Esophagus squamous epithelium (tissue), 5 donors: ENCODE results near the gene MXI1. TPM values are rescaled to one million over a fixed set of nuclear protein-coding genes. Genes with fewer than 3 reads are reported as not detected.
"Not testable (repeated sequence)": the region's sequence is repeated elsewhere in the genome, so short reads cannot be mapped to it uniquely, and the experiment has no call there.

ENCODE experiments used
- DNase-seq: peaks from one replicate; lab custom pipeline; 2025; lab: John Stamatoyannopoulos, UW
- H3K27ac ChIP-seq, 4 donors: fragments of 200-600 bp; sonication (generic); one replicate each; pipeline ENCODE4 v1.5.1; 2016 to 2019; ENCODE audit warnings: mild to moderate bottlenecking in 1 of 4
- H3K27me3 ChIP-seq, 4 donors: fragments of 200-600 bp; sonication (generic); 1 replicate in 3 of 4; 2 replicates in 1 of 4; pipeline versions ENCODE4 v1.5.1 to v1.6.0; 2017 to 2021; ENCODE audit warnings: antibody characterized with exemption in 1 of 4
- H3K36me3 ChIP-seq, 3 donors: fragments of 200-600 bp; sonication (generic); one replicate each; pipeline ENCODE4 v1.5.1; 2016 to 2019
- H3K4me1 ChIP-seq, 3 donors: fragments of 200-600 bp; sonication (generic); one replicate each; pipeline ENCODE4 v1.5.1; 2017 to 2019
- H3K4me3 ChIP-seq, 4 donors: fragments of 200-600 bp; sonication (generic); 1 replicate in 3 of 4; 2 replicates in 1 of 4; pipeline ENCODE4 v1.5.1; 2016 to 2019; ENCODE audit warnings: mild to moderate bottlenecking in 2 of 4, moderate library complexity in 1 of 4
- H3K9me3 ChIP-seq, 3 donors: fragments of 200-600 bp; sonication (generic); one replicate each; pipeline ENCODE4 v1.5.1; 2016 to 2019
- POLR2A ChIP-seq, 4 donors: fragments of 450-650 bp; IDR thresholded peaks; one replicate each; pipeline ENCODE4 v1.6.1; 2017; ENCODE audit warnings: antibody characterized with exemption in 4 of 4, mild to moderate bottlenecking in 4 of 4, moderate library complexity in 3 of 4
- WGBS, 2 donors: methylation state at CpG; one replicate each; pipeline ENCODE4 v1.1.5; 2018; 5-methylcytosine and 5-hydroxymethylcytosine counted together
- intact Hi-C: fragments of 100-400 bp; cut with DNase I; formaldehyde crosslinking; loops from one replicate; pipeline ENCODE4 v1.15.0; 2022
- total RNA-seq, 4 donors: library from RNA; depleted of rRNA; stranded (reverse); fragments of >200 nt; gene quantifications; one replicate each; pipeline ENCODE4 v1.1.0, GENCODE V29; 2016
- TF ChIP-seq, protein P1 (sequence below), 6 experiments: fragments of 450-650 bp in 4 of 6; fragments of 200-600 bp in 2 of 6; sonication (generic) in 2 of 6; IDR thresholded peaks; one replicate each; pipeline ENCODE4 v1.5.1; 2016 to 2019; ENCODE audit warnings: antibody characterized with exemption in 6 of 6, mild to moderate bottlenecking in 4 of 6, moderate library complexity in 4 of 6
- donor health status: DM: yes; HTN: yes; CAD: no.

Gene MXI1
- total RNA-seq, 4 donors from 2014 or later = 16.0 to 53.2 (median 35.0) TPM

DNA sequence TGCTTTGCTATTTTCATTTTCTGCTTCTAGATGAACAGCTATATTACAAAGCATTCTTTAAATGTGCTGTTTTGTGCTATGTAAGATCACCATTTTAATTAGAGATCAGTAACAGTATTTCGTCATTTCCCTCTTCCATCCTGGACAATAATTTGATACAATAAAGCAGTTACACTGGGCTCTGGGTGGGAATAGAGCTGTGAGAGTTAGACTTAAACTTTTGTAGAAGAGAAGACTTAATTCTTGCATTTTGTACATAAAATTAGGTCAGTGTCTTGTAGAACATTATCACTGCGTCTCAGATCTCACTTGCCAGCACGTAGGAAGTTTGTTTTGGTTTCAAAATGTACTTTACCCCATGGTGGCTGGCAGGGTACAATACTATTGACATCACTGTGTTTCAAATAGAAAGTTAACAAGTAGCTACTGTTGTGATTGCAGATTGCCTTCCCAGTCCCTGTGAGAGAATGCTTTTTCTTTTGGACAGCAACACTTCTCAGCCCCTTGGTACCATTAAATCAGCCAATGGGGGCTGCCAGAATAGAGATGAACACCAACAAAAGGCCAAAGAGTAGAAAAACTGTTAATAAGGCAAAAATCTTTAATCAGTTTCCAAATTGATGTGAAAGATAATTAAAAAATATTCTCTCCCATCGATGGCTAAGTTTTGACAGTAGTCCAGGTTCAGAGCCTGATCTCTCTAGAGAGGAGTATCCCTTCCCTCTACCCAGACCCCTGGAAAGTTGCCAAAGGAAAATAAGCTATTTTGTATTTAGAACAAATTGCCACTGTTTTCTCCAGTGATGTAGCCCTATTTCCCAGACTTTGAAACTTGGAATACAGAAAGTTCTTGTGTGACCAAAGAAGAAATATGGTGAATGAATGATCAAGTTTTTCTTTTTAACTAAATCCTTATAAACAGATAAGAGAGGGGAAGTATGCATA lies 62.2 kb downstream of the MXI1 start:
- no peak for DNase-seq

DNA sequence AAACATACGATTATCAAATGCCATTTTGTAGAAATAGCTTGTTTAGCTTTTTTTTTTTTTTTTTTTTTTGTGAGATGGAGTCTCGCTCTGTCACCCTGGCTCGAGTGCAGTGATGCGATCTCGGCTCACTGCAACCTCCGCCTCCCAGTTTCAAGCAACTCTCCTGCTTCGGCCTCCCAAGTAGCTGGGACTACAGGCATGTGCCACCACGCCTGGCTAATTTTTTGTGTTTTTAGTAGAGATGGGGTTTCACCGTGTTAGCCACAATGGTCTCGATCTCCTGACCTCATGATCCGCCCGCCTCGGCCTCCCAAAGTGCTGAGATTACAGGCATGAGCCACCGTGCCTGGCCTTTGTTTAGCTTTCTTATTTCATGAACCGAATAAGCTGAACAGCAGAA lies 65.6 kb downstream of the MXI1 start:
- H3K4me3 ChIP-seq, H3K36me3 ChIP-seq, H3K9me3 ChIP-seq, H3K27me3 ChIP-seq, DNase-seq: not testable (repeated sequence)
- Histone ChIP-seq H3K27ac (peak overlapping the region in 2 of 4 donors; percentile 2 to 8), H3K4me1 (peaks cover 0 to 46% (median 14%) of the 10 kb centered on the region in 3 donors)
- intact Hi-C loops = loop anchor here (10.0 kb wide), 1 partner anchor 48 kb away; no protein-coding TSS in a partner anchor
- WGBS, 2 donors = 67 to 86% methylated on average over 15 of the region's 15 CpGs

More for the DNA sequence above, 62.2 kb downstream of the MXI1 start:
- Histone ChIP-seq H3K4me3 (peak overlapping the region in 2 of 4 donors; percentile 18 to 49), H3K27me3 (no peaks in the 10 kb centered on the region), H3K36me3 (no peaks in the 10 kb centered on the region), H3K9me3 (no peaks in the 10 kb centered on the region), H3K27ac (peak overlapping the region in 3 of 4 donors; percentile 72 to 77 (median 74)), H3K4me1 (peaks cover 0 to 41% (median 14%) of the 10 kb centered on the region in 3 donors)
- WGBS, 2 donors = 51 to 56% methylated on average over 4 of the region's 4 CpGs
- no peak for TF ChIP-seq POLR2A (IDR thresholded peaks at IDR 0.05)
- TF ChIP-seq, protein P1, sequence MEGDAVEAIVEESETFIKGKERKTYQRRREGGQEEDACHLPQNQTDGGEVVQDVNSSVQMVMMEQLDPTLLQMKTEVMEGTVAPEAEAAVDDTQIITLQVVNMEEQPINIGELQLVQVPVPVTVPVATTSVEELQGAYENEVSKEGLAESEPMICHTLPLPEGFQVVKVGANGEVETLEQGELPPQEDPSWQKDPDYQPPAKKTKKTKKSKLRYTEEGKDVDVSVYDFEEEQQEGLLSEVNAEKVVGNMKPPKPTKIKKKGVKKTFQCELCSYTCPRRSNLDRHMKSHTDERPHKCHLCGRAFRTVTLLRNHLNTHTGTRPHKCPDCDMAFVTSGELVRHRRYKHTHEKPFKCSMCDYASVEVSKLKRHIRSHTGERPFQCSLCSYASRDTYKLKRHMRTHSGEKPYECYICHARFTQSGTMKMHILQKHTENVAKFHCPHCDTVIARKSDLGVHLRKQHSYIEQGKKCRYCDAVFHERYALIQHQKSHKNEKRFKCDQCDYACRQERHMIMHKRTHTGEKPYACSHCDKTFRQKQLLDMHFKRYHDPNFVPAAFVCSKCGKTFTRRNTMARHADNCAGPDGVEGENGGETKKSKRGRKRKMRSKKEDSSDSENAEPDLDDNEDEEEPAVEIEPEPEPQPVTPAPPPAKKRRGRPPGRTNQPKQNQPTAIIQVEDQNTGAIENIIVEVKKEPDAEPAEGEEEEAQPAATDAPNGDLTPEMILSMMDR (IDR thresholded peaks at IDR 0.05) = no peak
- intact Hi-C loops = loop anchor here (10.0 kb wide), 1 partner anchor 45 kb away; no protein-coding TSS in a partner anchor

DNA sequence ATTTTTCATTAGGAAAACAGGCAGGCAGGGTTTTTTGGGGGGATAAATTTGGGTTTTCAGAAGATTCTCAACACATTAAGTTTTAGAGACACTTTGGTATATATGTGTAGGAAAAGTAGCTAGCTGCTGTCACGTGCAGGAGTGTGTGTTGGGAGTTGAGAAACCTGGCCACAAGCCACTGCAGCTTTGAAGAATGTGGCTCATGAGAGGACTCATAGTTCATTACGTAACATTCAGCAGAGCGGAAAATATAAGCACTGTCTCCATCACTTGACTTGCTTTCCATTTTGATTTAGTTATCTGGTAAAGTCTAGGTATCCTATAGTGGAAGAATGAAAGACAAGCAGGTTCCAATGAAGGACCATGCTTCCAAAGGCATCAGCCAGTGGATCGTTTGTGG lies 66.1 kb downstream of the MXI1 start:
- no peaks in the 10 kb centered on the region for H3K27me3 ChIP-seq
- TF ChIP-seq, protein P1 (IDR thresholded peaks at IDR 0.05) = no peak
- TF ChIP-seq POLR2A (IDR thresholded peaks at IDR 0.05) = no peak
- H3K4me3 ChIP-seq = no peak overlapping the region
- H3K9me3 ChIP-seq = no peaks in the 10 kb centered on the region
- H3K4me1 ChIP-seq = peaks cover 0 to 44% (median 14%) of the 10 kb centered on the region in 3 donors
- no peak for DNase-seq
- peak overlapping the region in 3 of 4 donors; percentile 6 to 15 (median 8) for H3K27ac ChIP-seq
- H3K36me3 ChIP-seq = no peaks in the 10 kb centered on the region
- intact Hi-C loops = loop anchor here (10.0 kb wide), 1 partner anchor 49 kb away; no protein-coding TSS in a partner anchor
- 32 to 37% methylated on average over 4 of the region's 4 CpGs for WGBS, 2 donors

DNA sequence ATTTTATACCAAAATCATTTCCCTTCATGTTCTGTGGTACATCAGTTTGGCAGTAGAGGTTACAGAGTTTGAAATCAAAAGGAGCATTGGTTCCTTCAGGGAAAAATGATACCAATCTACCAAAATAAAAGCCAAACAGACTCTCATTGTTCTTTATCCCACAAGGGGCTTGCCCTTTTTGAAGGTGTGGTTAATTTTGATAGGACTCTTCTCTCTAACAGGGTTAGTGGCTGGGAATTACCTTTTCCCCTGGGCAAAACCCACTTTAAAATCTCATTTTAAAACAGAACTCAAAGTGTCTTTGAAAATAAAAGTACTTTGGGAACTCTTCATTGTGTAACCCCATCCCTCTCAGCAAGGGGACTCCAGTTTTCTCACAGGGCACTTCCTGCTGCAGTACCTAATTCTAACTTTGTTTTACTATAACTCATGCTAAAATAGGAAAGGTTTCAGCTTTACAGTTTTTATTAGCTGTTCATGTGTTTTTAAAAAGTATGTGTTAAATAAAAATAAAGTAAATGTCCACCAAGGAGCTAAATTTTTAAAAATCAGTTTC lies 66.7 kb downstream of the MXI1 start:
- no peaks in the 10 kb centered on the region for H3K27me3 ChIP-seq
- H3K27ac ChIP-seq = peak overlapping the region in 3 of 4 donors; percentile 6 to 15 (median 8)
- DNase-seq = no peak
- TF ChIP-seq POLR2A (IDR thresholded peaks at IDR 0.05) = no peak
- no peak overlapping the region for H3K4me3 ChIP-seq
- peaks cover 4 to 46% (median 12%) of the 10 kb centered on the region in 3 donors for H3K4me1 ChIP-seq
- no peaks in the 10 kb centered on the region for H3K36me3 ChIP-seq
- H3K9me3 ChIP-seq = no peaks in the 10 kb centered on the region
- intact Hi-C loops = loop anchor here (10.0 kb wide), 1 partner anchor 49 kb away; no protein-coding TSS in a partner anchor

DNA sequence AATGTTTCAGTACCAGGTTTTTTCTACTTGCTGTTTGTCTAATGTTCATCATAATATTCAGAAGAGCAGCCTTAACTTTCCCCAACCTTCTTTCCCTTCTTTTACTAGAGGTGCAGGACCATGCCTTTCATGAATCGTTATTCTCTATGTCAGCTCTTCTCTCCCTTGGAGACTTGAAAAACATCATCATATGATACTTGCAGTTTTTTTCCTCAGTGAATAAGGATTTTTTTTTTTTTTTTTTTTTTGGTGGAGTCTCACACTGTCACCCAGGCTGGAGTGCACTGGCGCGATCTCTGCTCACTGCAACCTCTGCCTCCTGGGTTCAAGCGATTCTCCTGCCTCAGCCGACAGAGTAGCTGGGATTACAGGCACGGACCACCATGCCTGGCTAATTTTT lies 67.2 kb downstream of the MXI1 start:
- peaks cover 0 to 1% (median 0%) of the 10 kb centered on the region in 3 donors for H3K36me3 ChIP-seq
- TF ChIP-seq POLR2A (IDR thresholded peaks at IDR 0.05) = no peak
- TF ChIP-seq, protein P1 (IDR thresholded peaks at IDR 0.05) = no peak
- H3K27me3 ChIP-seq = no peaks in the 10 kb centered on the region
- no peaks in the 10 kb centered on the region for H3K9me3 ChIP-seq
- H3K27ac ChIP-seq = no peak overlapping the region
- intact Hi-C loops = loop anchor here (10.0 kb wide), 1 partner anchor 50 kb away; no protein-coding TSS in a partner anchor
- H3K4me3 ChIP-seq = no peak overlapping the region
- H3K4me1 ChIP-seq = peaks cover 5 to 45% (median 12%) of the 10 kb centered on the region in 3 donors
- 82 to 88% methylated on average over 6 of the region's 6 CpGs for WGBS, 2 donors
- no peak for DNase-seq
